Stimulated activated CD4-positive, alpha-beta T cell treated with anti-CD3 and anti-CD28 coated beads, Interleukin-12 subunit alpha, Interleukin-12 subunit beta, amount 100 ng/mL, for 24 hours (primary cell): Measurements from ENCODE around the gene FGB.

Source experiments
- DNase-seq, 2 experiments: peaks; one replicate each; pipeline ENCODE4 v3.0.0-alpha.2; 2020; ENCODE audit warnings: low read depth in 2 of 2

FGB gene

GRCh38 chr4:154562697-154563254, at the start of gene FGB:
Gene FGB, plus strand, starts transcription at chr4:154563011. Its CDS starts 8 bp downstream, at chr4:154563019.
- no peak for DNase-seq

GRCh38 chr4:154516318-154517029, 46.3 kb upstream of the FGB start:
- DNase-seq, result no peak

- no peak for DNase-seq
Observed at GRCh38 chr4:154517591-154517990, 45.2 kb upstream of the FGB start.

DNA sequence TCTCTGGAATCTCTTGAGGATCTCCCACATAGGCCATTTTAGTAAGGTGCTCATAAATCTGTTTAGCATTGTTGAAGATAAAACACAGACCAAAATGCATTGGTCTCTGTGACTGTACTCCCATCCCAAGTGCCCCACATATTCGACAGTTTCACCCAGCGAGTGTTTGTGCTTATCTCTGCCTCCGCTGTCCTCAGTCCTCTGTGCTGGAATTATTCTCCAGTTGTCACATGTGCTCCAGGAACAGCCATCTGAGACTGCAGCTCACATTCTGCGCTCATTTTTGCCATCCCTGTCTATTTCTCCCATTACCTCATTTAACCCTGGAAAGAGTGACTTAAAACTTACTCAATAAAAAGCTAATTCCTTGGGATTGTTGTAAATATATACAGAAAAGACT, 43.6 kb upstream of the FGB start:
- no peak for DNase-seq

GRCh38 chr4:154521607-154522006, 41.2 kb upstream of the FGB start:
- no peak for DNase-seq

DNA sequence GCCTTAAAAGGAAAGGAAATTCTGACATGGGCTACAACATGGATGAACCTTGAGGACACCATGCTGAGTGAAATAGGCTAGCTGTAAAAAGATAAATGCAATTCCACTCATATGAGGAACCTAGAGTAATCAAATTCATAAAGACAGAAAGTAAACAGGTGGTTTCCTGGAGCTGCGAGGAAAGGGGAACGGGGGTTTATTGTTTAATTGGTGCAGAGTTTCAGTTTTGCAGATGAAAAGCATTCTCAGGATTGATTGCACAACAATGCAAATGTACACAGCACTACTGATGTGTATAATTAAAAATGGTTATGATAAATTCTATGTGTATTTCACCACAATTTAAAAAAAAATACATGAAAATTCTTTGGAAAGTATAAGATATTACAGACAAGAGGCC, 36.7 kb upstream of the FGB start:
- no peak for DNase-seq

DNA sequence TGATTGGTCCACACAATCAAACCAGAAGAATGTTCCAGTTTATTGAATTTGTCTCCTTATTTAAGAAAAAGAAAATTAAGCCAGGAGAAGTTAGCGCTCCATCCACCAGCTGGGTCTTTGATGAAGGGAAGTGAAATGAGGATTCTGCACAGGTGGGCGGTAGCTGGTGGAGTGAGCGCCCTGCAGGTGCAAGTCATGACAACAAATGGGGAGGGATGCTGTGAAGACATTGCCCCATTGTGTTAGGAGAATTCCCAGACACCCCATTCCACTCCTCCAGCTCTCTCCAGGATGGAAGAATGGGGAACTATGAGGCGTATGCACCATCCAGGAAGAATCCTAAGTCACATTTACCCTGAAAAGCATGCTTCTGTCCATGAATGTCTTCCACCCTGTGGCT, 35.5 kb upstream of the FGB start:
- no peak for DNase-seq

DNA sequence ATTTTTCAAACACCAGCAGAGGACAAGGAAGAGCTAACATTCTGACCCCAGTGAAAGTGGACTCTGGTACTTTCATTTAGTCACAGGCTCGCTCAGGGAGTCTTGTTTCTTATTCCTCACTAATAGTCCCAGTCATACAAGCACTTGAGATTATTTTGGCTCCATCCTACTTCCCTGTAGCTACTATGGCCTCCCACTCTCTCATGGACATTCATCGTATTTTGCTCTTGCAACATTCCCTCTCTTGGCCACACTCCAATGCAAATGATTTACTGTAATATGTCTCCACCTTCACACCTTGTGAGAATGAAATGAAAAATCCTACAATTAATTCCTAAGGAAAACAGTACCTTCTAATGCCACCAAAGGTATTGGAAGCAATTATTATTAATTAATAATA, 33.9 kb upstream of the FGB start:
- no peak for DNase-seq

- DNase-seq, result no peak
Observed at GRCh38 chr4:154529728-154530519, 32.9 kb upstream of the FGB start.

DNA sequence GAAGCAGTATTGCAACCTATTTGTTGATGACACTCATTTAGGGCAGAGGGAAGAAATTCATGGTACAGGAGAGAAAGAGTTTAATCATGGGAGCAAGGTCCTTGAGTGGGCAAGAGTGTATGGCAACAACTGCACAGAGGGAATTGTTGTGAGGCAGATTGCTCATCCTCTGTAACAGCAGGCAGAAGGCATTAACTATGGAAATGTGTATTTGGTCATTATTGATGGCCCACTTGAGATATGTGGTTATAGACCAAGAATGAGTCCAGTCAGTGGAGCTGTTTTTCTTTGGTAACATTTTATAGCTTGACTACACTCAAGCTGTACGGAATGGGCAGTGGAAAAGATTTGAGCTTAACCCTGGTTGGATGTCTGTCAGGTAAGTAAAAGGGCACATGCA, 28.5 kb upstream of the FGB start:
- no peak for DNase-seq

DNA sequence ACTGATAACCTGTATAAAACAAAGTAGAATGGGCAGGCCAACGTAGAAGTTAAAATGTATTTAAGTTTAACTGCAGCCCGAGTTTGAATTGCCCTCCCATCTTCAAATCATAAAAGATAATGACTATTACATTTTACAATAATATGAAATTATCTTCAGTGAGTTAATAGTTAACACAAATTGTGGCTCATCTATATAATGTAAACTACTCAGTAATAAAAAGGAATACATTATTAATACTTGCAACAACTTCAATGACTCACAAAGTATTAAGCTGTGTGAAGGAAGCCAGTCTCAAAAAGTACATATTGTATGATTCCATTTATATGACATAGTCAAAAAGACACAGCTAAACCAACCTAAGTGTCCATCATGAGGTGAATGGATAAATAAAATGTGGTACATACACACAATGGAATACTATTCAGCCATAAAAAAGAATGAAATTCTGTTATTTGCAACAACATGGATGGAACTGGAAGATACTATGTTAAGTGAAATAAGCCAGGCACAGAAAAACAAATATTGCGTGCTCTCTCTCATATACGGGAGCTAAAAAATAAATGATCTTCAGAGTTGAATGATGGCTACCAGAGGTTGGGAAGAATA, 20.4 kb upstream of the FGB start:
- DNase-seq, result no peak

GRCh38 chr4:154545689-154546088, 17.1 kb upstream of the FGB start:
- DNase-seq, result no peak

GRCh38 chr4:154549894-154550790, 12.7 kb upstream of the FGB start, which contains the start of gene PLRG1:
Gene PLRG1, minus strand, starts transcription at chr4:154550400. Its CDS starts 92 bp downstream, at chr4:154550308.
- DNase-seq, result peak; percentile 91 to 92

GRCh38 chr4:154551872-154552686, 10.7 kb upstream of the FGB start:
- DNase-seq, result peak; percentile 55 to 57

GRCh38 chr4:154559141-154559493, 3.7 kb upstream of the FGB start:
- no peak for DNase-seq

- no peak for DNase-seq
Observed at GRCh38 chr4:154559494-154560418, 3.1 kb upstream of the FGB start.

GRCh38 chr4:154560419-154560801, 2.4 kb upstream of the FGB start:
- no peak for DNase-seq

DNA sequence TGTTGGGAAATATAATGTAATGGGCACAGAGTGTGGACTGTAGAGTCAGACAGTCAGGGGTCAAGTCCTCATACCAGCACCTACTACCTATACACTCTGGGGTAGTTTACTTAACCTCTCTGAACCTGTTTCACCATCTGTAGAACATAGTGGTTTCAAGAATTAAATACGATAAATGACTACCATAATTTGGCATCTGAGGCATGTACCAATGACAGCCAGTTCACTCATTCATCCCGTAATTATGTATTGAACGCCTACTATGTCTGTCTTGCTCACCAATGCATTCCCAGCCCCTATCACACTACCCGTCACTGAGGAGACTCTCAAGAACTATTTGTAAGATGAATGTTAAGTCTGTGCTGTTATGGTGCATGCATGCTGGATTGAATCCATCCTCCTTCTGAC, 2.0 kb upstream of the FGB start:
- no peak for DNase-seq

DNA sequence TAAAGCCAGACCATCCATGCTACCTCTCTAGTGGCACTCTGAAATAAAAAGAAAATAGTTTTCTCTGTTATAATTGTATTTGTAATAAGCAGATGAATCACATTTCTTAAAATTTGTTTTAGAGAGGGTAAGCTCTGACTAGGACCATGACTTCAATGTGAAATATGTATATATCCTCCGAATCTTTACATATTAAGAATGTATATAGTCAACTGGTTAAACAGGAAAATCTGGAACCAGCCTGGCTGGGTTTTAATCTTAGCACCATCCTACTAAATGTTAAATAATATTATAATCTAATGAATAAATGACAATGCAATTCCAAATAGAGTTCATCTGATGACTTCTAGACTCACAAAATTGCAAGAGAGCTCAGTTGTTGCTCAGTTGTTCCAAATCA, 1.5 kb downstream of the FGB start:
- DNase-seq, result no peak

- DNase-seq, result no peak
Observed at GRCh38 chr4:154565704-154566103, 2.9 kb downstream of the FGB start.
